ENCODE measurements around the gene RNF224. TPM values are rescaled to one million over a fixed set of nuclear protein-coding genes. Genes with fewer than 3 reads are reported as not detected.

Gene RNF224
- polyA plus RNA-seq, 1 experiment, result not detected

- no peak for TF ChIP-seq CTCF (IDR thresholded peaks at IDR 0.05; ENCODE audit: insufficient read depth, low read depth, low read length)
- Histone ChIP-seq H3K36me3 (ENCODE audit: control insufficient read depth, insufficient read depth, low read length) (no peaks in the 10 kb centered on the region; the same call in 1 of the 2 replicates), H3K27me3 (ENCODE audit: control insufficient read depth, insufficient read depth, low read length) (no peaks in the 10 kb centered on the region), H3K4me3 (ENCODE audit: low read depth, low read length) (peak overlapping the region; percentile 86)
- ChIA-PET POLR2A (interaction anchor here (0.6 to 0.8 kb wide), 5 partner anchors 21 to 223 kb away, joined by 3 to 7 read pairs (median 4); no protein-coding TSS in a partner anchor), CTCF (interaction anchor here (0.5 to 5.6 kb wide), 8 partner anchors 9 to 275 kb away, joined by 3 to 36 read pairs (median 3); partner anchors contain the start of gene NPDC1)
- peak; percentile 93 for DNase-seq (ENCODE audit: low read depth)
Measured at GRCh38 chr9:137223078-137223970, 4.0 kb upstream of the RNF224 start.

DNA sequence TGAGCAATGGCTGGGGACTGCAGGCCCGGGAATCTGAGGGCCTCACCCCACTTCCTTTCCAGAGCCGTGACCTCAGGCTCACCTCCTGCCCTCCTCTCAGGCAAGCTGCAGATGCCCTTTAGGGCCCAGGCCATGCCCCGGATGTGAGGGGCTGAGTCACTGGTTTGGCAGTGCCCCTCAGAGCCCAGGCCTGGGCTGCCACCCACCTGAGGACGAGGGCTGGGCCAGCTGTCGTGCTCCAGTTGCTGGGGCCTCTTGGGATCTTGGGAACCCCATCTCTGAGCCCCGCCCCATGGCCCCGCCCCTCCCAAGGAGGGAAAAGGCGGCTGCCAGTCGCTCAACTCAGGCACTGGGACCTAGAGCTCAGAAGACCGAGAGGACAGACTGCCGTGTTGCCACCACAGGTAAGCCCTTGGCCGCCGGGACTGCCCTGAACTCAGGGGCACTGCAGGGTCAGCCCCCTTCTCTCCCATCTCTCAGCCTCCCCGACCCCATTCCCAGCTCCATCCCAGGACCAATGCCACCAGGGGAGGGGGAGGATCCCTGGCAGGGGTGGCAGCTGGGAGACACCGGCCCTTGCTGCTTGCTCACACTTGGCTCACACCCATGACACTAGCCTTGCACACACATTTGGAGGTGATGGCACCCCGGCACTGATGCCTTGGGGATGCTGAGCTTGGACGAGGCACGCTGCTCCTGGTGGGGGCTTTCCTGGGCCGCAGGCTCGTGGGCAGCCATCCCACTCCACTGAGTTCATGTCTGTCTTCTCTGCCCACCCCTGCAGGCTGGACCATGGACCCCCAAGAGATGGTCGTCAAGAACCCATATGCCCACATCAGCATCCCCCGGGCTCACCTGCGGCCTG lies 2.2 kb upstream of the RNF224 start, which contains the start of gene CYSRT1:
CYSRT1 (plus strand) TSS at position 345 of the 865 bp plus-strand sequence; CDS start at position 793, 448 bp downstream.
- no peak for DNase-seq (ENCODE audit: low read depth)
- H3K36me3 ChIP-seq (ENCODE audit: control insufficient read depth, insufficient read depth, low read length), result no peaks in the 10 kb centered on the region; the same call in 1 of the 2 replicates
- H3K27me3 ChIP-seq (ENCODE audit: control insufficient read depth, insufficient read depth, low read length), result no peaks in the 10 kb centered on the region
- POLR2A ChIA-PET, result no interaction called here
- no peak for TF ChIP-seq CTCF (IDR thresholded peaks at IDR 0.05; ENCODE audit: insufficient read depth, low read depth, low read length)
- peak within 1 kb of the TSS; percentile 86 for H3K4me3 ChIP-seq (ENCODE audit: low read depth, low read length)
- CTCF ChIA-PET, result interaction anchor here (0.8 to 5.6 kb wide), 6 partner anchors 12 to 277 kb away, joined by 3 to 36 read pairs (median 6); partner anchors contain the start of genes ABCA2 and NPDC1

DNA sequence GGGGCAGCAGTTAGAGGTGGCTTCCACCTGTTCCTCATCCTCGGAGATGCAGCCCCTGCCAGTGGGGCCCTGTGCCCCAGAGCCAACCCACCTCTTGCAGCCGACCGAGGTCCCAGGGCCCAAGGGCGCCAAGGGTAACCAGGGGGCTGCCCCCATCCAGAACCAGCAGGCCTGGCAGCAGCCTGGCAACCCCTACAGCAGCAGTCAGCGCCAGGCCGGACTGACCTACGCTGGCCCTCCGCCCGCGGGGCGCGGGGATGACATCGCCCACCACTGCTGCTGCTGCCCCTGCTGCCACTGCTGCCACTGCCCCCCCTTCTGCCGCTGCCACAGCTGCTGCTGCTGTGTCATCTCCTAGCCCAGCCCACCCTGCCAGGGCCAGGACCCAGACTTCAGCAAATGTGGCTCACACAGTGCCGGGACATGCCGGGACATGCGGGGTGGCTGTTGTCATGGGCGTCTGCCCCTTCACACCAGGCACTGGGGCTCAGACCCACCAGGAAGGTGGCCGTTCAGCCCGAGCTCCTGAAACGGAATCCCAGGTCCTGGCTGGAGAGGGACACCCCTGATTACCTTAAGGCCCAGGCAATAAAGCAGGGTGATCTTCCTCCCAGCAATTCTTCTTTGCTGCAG lies 1.5 kb upstream of the RNF224 start:
- no peak for DNase-seq (ENCODE audit: low read depth)
- CTCF ChIA-PET, result interaction anchor here (0.9 to 5.6 kb wide), 15 partner anchors 11 to 278 kb away, joined by 3 to 37 read pairs (median 11); partner anchors contain the start of genes ABCA2, DPP7, NPDC1 and SSNA1
- POLR2A ChIA-PET, result no interaction called here
- no peak for TF ChIP-seq CTCF (IDR thresholded peaks at IDR 0.05; ENCODE audit: insufficient read depth, low read depth, low read length)
- Histone ChIP-seq H3K27me3 (ENCODE audit: control insufficient read depth, insufficient read depth, low read length) (no peaks in the 10 kb centered on the region), H3K4me3 (ENCODE audit: low read depth, low read length) (no peak overlapping the region), H3K36me3 (ENCODE audit: control insufficient read depth, insufficient read depth, low read length) (no peaks in the 10 kb centered on the region; the same call in 1 of the 2 replicates)

DNA sequence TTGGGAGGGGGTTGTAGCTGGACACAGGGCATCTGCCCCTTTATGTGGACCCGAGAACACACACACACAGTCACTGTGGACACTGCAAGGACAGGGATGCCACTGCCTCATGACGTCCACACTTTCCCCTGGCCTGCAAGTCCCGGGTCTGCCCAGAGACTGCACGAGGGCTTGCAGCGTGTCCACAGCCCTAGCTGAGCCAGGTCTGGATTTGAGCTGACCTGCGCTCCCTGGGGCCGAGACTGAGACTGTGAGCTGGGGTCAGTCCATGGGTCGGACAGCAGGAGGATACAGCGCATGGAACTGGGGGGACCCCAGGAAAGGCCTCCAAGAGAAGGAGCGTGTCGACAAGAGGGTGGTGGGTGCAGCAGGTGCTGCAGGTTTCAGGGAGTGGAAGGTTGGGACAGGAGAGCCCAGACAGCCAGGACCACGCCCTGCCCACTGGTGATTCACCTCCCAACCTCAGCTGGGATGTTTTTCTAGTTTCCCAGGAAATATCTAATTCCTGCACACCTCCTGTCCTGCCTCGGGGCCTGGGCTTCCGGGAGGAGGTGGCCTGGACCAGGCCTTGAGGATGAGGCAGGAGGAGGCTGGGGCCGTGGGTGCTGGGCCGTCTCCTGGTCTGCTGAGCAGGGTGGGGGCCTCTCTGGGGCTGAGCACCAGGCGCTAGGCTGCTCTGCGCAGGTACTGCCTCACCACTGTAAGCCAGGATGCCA lies 806 bp upstream of the RNF224 start:
- Histone ChIP-seq H3K27me3 (ENCODE audit: control insufficient read depth, insufficient read depth, low read length) (no peaks in the 10 kb centered on the region), H3K36me3 (ENCODE audit: control insufficient read depth, insufficient read depth, low read length) (no peaks in the 10 kb centered on the region; the same call in 1 of the 2 replicates), H3K4me3 (ENCODE audit: low read depth, low read length) (no peak overlapping the region)
- no peak for TF ChIP-seq CTCF (IDR thresholded peaks at IDR 0.05; ENCODE audit: insufficient read depth, low read depth, low read length)
- ChIA-PET CTCF (interaction anchor here (0.9 to 4.2 kb wide), 20 partner anchors 11 to 278 kb away, joined by 3 to 37 read pairs (median 6); partner anchors contain the start of genes ABCA2, DPP7, NPDC1 and SSNA1), POLR2A (interaction anchor here (0.7 kb wide), 1 partner anchor 29 kb away, joined by 3 read pairs; no protein-coding TSS in a partner anchor)
- no peak for DNase-seq (ENCODE audit: low read depth)

Data from BJ (cell line).